ENCODE results near the gene RRP8.

DNA sequence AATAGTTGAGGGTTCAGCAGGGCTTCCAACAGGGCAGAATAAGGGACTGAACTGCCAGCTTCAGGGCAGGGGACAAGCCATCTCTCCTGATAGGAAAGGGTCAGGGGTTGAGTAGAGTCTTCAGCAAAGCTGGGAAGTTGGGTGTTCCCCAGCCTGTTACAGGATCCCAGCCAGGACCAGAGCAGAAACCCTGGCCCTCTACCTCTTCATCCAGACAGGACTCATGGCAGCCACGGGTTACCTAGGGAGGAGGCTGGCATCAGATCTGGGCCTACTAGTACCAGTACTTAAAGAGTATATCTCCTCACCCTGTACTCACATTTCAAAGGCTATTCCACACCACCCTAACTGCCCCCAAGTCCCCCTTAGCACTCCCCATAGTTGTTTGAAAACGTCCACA, 11.0 kb upstream of the RRP8 start:
- no peak for TF ChIP-seq POLR2A (IDR thresholded peaks at IDR 0.05)
- no peak for TF ChIP-seq POLR2AphosphoS5 (IDR thresholded peaks at IDR 0.05)
- TF ChIP-seq CTCF (IDR thresholded peaks at IDR 0.05): no peak

Data from sigmoid colon (tissue), 4 donors.